ENCODE measurements around the gene PACRG.

GRCh38 chr6:162833776-162834175 lies 106.0 kb downstream of the PACRG start:
- no peak for TF ChIP-seq ISL1 (CRISPR knock-in tag; IDR thresholded peaks at IDR 0.05)
- no peak for TF ChIP-seq ZFP3 (CRISPR knock-in tag; IDR thresholded peaks at IDR 0.05)
- no peak for TF ChIP-seq BACH2 (CRISPR knock-in tag; IDR thresholded peaks at IDR 0.05; ENCODE audit: borderline replicate concordance)
- no peak for TF ChIP-seq CSRNP3 (CRISPR knock-in tag; IDR thresholded peaks at IDR 0.05)
- no peak for TF ChIP-seq TOX (CRISPR knock-in tag; IDR thresholded peaks at IDR 0.05; ENCODE audit: borderline replicate concordance)
- TF ChIP-seq PATZ1 (CRISPR knock-in tag; IDR thresholded peaks at IDR 0.05; ENCODE audit: borderline replicate concordance) = no peak
- no peak for TF ChIP-seq ZNF70 (CRISPR knock-in tag; IDR thresholded peaks at IDR 0.05)
- TF ChIP-seq TCF4 (CRISPR knock-in tag; IDR thresholded peaks at IDR 0.05; ENCODE audit: borderline replicate concordance) = no peak
- TF ChIP-seq ZNF8 (CRISPR knock-in tag; IDR thresholded peaks at IDR 0.05) = no peak
- TF ChIP-seq ZFP30 (CRISPR knock-in tag; IDR thresholded peaks at IDR 0.05) = no peak
